Vagina (tissue), 2 donors: Measurements from ENCODE around the gene DPP8. TPM values are rescaled to one million over a fixed set of nuclear protein-coding genes. Genes with fewer than 3 reads are reported as not detected.
"Not testable (repeated sequence)": the region's sequence is repeated elsewhere in the genome, so short reads cannot be mapped to it uniquely, and the experiment has no call there.

Experiments
- DNase-seq, 2 donors: peaks; one replicate each; pipeline ENCODE4 v3.0.0-alpha.2; 2017; ENCODE audit errors: extremely low spot score in 2 of 2
- H3K27ac ChIP-seq: fragments of 200-600 bp; sonication (generic); one replicate; pipeline ENCODE4 v1.5.1; 2019
- H3K27me3 ChIP-seq: fragments of 200-600 bp; sonication (generic); one replicate; pipeline ENCODE4 v1.5.1; 2019
- H3K36me3 ChIP-seq, 2 donors: fragments of 200-600 bp; sonication (generic); one replicate each; pipeline ENCODE4 v1.5.1; 2017 to 2019
- H3K4me1 ChIP-seq: fragments of 200-600 bp; sonication (generic); one replicate; pipeline ENCODE4 v1.5.1; 2019
- H3K4me3 ChIP-seq, 2 donors: fragments of 200-600 bp; sonication (generic); 1 replicate in 1 of 2; 2 replicates in 1 of 2; pipeline ENCODE4 v1.5.1; 2016 to 2019
- H3K9me3 ChIP-seq: fragments of 200-600 bp; sonication (generic); one replicate; pipeline ENCODE4 v1.5.1; 2019
- POLR2A ChIP-seq, 2 donors: fragments of 450-650 bp; IDR thresholded peaks; one replicate each; pipeline ENCODE4 v1.6.1; 2017; ENCODE audit warnings: antibody characterized with exemption in 2 of 2, mild to moderate bottlenecking in 2 of 2, moderate library complexity in 2 of 2
- POLR2AphosphoS5 ChIP-seq, 2 donors: sonication (generic); formaldehyde crosslinking; IDR thresholded peaks; one replicate each; pipeline ENCODE4 v1.9.0; 2017; ENCODE audit warnings: antibody characterized with exemption in 2 of 2, mild to moderate bottlenecking in 2 of 2, low read depth in 1 of 2; ENCODE audit not compliant: insufficient read depth in 1 of 2
- intact Hi-C: fragments of 100-400 bp; cut with DNase I; formaldehyde crosslinking; loops from one replicate; pipeline ENCODE4 v1.15.1; 2023
- total RNA-seq: library from RNA; depleted of rRNA; stranded (reverse); fragments of >200 nt; gene quantifications from one replicate; pipeline ENCODE4 v1.2.3, GENCODE V29; 2016
- TF ChIP-seq, protein P1 (sequence below), 3 experiments: fragments of 450-650 bp in 2 of 3; fragments of 200-600 bp in 1 of 3; sonication (generic) in 1 of 3; IDR thresholded peaks; one replicate each; pipeline ENCODE4 v1.5.1; 2017 to 2019; ENCODE audit warnings: antibody characterized with exemption in 3 of 3, mild to moderate bottlenecking in 2 of 3, moderate library complexity in 2 of 3

Gene DPP8
- total RNA-seq, 1 donor from 2014 or later = 28.2 TPM

DNA sequence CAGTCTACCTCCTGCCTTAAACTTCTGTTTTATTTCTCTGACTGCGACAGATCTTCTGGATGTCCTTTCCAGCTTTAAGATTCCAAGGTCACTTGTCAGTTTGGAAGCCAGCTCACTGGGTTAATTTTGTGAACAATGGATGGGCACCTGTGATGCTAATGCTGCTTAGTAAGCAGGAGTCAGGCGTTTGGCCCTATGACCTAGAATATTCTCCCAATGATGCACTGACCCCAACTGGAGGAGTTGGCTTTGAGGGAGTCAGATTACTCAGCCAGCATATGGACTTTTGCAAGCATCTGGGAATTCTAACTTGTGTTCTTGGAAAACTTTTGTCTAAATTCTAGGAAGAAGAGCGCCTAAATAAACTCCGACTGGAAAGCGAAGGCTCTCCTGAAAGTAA lies 40.8 kb upstream of the DPP8 start:
- H3K27ac ChIP-seq = no peak overlapping the region
- no peaks in the 10 kb centered on the region for H3K4me1 ChIP-seq
- peaks cover 0 to 32% of the 10 kb centered on the region in 2 donors for H3K36me3 ChIP-seq
- TF ChIP-seq, protein P1, sequence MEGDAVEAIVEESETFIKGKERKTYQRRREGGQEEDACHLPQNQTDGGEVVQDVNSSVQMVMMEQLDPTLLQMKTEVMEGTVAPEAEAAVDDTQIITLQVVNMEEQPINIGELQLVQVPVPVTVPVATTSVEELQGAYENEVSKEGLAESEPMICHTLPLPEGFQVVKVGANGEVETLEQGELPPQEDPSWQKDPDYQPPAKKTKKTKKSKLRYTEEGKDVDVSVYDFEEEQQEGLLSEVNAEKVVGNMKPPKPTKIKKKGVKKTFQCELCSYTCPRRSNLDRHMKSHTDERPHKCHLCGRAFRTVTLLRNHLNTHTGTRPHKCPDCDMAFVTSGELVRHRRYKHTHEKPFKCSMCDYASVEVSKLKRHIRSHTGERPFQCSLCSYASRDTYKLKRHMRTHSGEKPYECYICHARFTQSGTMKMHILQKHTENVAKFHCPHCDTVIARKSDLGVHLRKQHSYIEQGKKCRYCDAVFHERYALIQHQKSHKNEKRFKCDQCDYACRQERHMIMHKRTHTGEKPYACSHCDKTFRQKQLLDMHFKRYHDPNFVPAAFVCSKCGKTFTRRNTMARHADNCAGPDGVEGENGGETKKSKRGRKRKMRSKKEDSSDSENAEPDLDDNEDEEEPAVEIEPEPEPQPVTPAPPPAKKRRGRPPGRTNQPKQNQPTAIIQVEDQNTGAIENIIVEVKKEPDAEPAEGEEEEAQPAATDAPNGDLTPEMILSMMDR (IDR thresholded peaks at IDR 0.05) = no peak
- TF ChIP-seq POLR2A (IDR thresholded peaks at IDR 0.05) (no peak), POLR2AphosphoS5 (IDR thresholded peaks at IDR 0.05; ENCODE audit: insufficient read depth in 1 of 2, low read depth in 1 of 2) (no peak)
- no peaks in the 10 kb centered on the region for H3K9me3 ChIP-seq
- intact Hi-C loops = no loop called here
- no peak overlapping the region for H3K4me3 ChIP-seq
- DNase-seq = no peak
- H3K27me3 ChIP-seq = no peaks in the 10 kb centered on the region

DNA sequence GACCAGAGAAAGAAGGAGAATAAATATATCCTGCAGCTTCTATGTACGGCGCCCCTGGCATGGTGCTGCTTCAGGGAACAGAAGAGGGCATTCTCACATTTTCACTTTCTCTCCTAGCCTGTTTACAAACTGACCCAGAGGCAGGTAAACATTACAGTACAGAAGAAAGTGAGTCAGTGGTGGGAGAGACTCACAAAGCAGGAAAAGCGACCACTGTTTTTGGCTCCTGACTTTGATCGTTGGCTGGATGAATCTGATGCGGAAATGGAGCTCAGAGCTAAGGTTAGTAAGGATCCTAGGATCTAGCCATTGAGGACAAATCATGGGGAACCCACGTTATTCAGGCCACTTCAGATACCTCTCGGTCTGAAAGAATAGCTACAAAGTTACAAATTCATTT lies 39.1 kb upstream of the DPP8 start:
- no peak overlapping the region for H3K4me3 ChIP-seq

DNA sequence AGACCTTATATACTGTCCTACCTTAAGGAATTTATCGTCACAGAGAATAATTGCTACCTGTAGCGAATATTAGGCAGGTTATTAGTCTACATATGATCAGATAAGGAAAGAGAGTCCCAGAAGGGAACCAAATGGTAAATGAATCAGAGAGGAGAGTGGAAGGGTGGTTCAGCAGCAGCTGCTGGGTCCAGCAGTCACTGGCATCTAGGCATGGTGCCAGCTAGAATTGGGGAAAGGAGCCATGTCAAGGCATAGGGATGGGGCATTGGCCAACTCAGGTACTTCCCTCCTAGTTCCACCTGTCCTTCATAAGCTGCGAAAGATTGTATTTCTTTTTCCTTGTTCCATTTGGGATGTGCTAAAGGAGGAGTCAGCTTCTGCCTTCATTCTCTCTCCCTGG lies 36.2 kb upstream of the DPP8 start:
- no peak for DNase-seq
- Histone ChIP-seq H3K36me3 (peaks cover 0 to 20% of the 10 kb centered on the region in 2 donors), H3K9me3 (no peaks in the 10 kb centered on the region), H3K27me3 (no peaks in the 10 kb centered on the region), H3K4me3 (no peak overlapping the region), H3K27ac (no peak overlapping the region), H3K4me1 (peaks cover 4% of the 10 kb centered on the region)
- TF ChIP-seq, protein P1 (IDR thresholded peaks at IDR 0.05) = no peak
- TF ChIP-seq POLR2A (IDR thresholded peaks at IDR 0.05) (no peak), POLR2AphosphoS5 (IDR thresholded peaks at IDR 0.05; ENCODE audit: insufficient read depth in 1 of 2, low read depth in 1 of 2) (no peak)
- intact Hi-C loops = no loop called here

More for the DNA sequence above, 39.1 kb upstream of the DPP8 start:
- TF ChIP-seq POLR2A (IDR thresholded peaks at IDR 0.05) = no peak
- no peaks in the 10 kb centered on the region for H3K27me3 ChIP-seq
- no peaks in the 10 kb centered on the region for H3K9me3 ChIP-seq
- intact Hi-C loops = no loop called here
- peaks cover 0 to 32% of the 10 kb centered on the region in 2 donors for H3K36me3 ChIP-seq
- no peaks in the 10 kb centered on the region for H3K4me1 ChIP-seq
- H3K27ac ChIP-seq = no peak overlapping the region
- DNase-seq = no peak

DNA sequence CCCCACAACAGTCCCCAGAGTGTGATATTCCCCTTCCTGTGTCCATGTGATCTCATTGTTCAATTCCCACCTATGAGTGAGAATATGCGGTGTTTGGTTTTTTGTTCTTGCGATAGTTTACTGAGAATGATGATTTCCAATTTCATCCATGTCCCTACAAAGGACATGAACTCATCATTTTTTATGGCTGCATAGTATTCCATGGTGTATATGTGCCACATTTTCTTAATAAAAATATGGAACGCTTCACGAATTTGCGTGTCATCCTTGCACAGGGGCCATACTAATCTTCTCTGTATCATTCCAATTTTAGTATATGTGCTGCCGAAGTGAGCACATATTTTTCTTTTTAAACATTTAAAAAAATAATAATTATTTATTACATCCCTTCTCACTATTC lies 35.4 kb upstream of the DPP8 start:
- H3K36me3 ChIP-seq = peaks cover 0 to 20% of the 10 kb centered on the region in 2 donors
- intact Hi-C loops = not testable (repeated sequence)

GRCh38 chr15:65551183-65551582 lies 33.7 kb upstream of the DPP8 start:
- Histone ChIP-seq H3K27ac (no peak overlapping the region), H3K9me3 (no peaks in the 10 kb centered on the region), H3K4me3 (no peak overlapping the region), H3K36me3 (peaks cover 0 to 7% of the 10 kb centered on the region in 2 donors), H3K4me1 (peaks cover 4% of the 10 kb centered on the region), H3K27me3 (no peaks in the 10 kb centered on the region)
- TF ChIP-seq POLR2AphosphoS5 (IDR thresholded peaks at IDR 0.05; ENCODE audit: insufficient read depth in 1 of 2, low read depth in 1 of 2) (no peak), POLR2A (IDR thresholded peaks at IDR 0.05) (no peak)
- TF ChIP-seq, protein P1 (IDR thresholded peaks at IDR 0.05) = no peak
- intact Hi-C loops = no loop called here
- no peak for DNase-seq

More for the DNA sequence above, 35.4 kb upstream of the DPP8 start:
- H3K9me3 ChIP-seq, DNase-seq, H3K4me3 ChIP-seq, H3K27me3 ChIP-seq, H3K27ac ChIP-seq, H3K4me1 ChIP-seq: not testable (repeated sequence)

DNA sequence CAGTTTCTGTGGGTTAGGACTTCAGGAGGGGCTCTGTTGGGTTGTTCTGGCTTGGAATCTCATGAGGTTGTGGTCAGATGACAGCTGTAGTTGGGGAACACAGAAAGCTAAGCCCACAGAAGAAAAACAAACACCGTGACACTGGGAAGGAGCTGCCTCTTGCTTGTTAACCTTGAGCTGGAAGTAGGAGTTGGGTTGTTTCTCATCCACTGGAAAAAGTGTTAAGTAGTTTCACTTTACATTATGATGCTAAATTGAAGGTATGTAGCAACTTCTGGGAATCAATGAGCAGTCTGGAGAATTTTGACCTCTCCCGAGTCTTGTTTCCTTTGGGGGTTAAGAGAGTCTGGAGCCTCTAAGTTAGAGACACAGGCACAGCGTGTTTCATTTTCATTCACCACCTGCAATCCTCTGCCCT lies 33.2 kb upstream of the DPP8 start:
- intact Hi-C loops = no loop called here
- DNase-seq = no peak
- TF ChIP-seq, protein P1 (IDR thresholded peaks at IDR 0.05) = no peak
- TF ChIP-seq POLR2A (IDR thresholded peaks at IDR 0.05) = no peak
- TF ChIP-seq POLR2AphosphoS5 (IDR thresholded peaks at IDR 0.05; ENCODE audit: insufficient read depth in 1 of 2, low read depth in 1 of 2) = no peak
- H3K36me3 ChIP-seq = peaks cover 0 to 2% of the 10 kb centered on the region in 2 donors
- no peak overlapping the region for H3K4me3 ChIP-seq
- H3K9me3 ChIP-seq = no peaks in the 10 kb centered on the region
- peaks cover 4% of the 10 kb centered on the region for H3K4me1 ChIP-seq
- no peaks in the 10 kb centered on the region for H3K27me3 ChIP-seq
- no peak overlapping the region for H3K27ac ChIP-seq

- H3K27me3 ChIP-seq = not testable (repeated sequence)
Measured at GRCh38 chr15:65549288-65549687, 31.8 kb upstream of the DPP8 start.

More at GRCh38 chr15:65549288-65549687, 31.8 kb upstream of the DPP8 start:
- H3K4me3 ChIP-seq, intact Hi-C loops, H3K27ac ChIP-seq, H3K9me3 ChIP-seq, DNase-seq, H3K36me3 ChIP-seq, H3K4me1 ChIP-seq: not testable (repeated sequence)
